Tibial artery (tissue), 4 donors: ENCODE measurements around the gene ATP6V1C2.

Source experiments
- DNase-seq, 2 donors: peaks; one replicate each; pipeline ENCODE4 v3.0.0-alpha.2; 2019
- H3K27ac ChIP-seq, 2 donors: fragments of 200-600 bp; sonication (generic) in 1 of 2; 1 replicate in 1 of 2; 2 replicates in 1 of 2; pipeline ENCODE4 v1.5.1; 2018 to 2019; ENCODE audit warnings: mild to moderate bottlenecking in 1 of 2
- H3K27me3 ChIP-seq, 2 donors: fragments of 200-600 bp; sonication (generic) in 1 of 2; one replicate each; pipeline versions ENCODE4 v1.5.1 to v1.6.0; 2016 to 2019
- H3K36me3 ChIP-seq, 3 donors: fragments of 200-600 bp; sonication (generic) in 2 of 3; one replicate each; pipeline ENCODE4 v1.5.1; 2016 to 2019; ENCODE audit warnings: mild to moderate bottlenecking in 2 of 3
- H3K4me1 ChIP-seq, 4 donors: fragments of 200-600 bp; sonication (generic) in 2 of 4; 1 replicate in 3 of 4; 2 replicates in 1 of 4; pipeline ENCODE4 v1.5.1; 2016 to 2019
- H3K4me3 ChIP-seq, 2 donors: fragments of 200-600 bp; sonication (generic) in 1 of 2; 1 replicate in 1 of 2; 2 replicates in 1 of 2; pipeline ENCODE4 v1.5.1; 2018 to 2019; ENCODE audit warnings: mild to moderate bottlenecking in 2 of 2
- H3K9me3 ChIP-seq, 3 donors: fragments of 200-600 bp; sonication (generic) in 1 of 3; one replicate each; pipeline ENCODE4 v1.5.1; 2016 to 2019
- intact Hi-C: fragments of 100-400 bp; cut with DNase I; formaldehyde crosslinking; loops from one replicate; pipeline ENCODE4 v1.15.0; 2023; ENCODE audit warnings: low total_unique reads
- TF ChIP-seq, protein P1 (sequence below), 2 experiments: fragments of 200-600 bp in 1 of 2; fragments of 450-650 bp in 1 of 2; IDR thresholded peaks; one replicate each; pipeline ENCODE4 v1.5.1; 2017 to 2019; ENCODE audit warnings: antibody characterized with exemption in 2 of 2, mild to moderate bottlenecking in 1 of 2, moderate library complexity in 1 of 2

Gene ATP6V1C2

DNA sequence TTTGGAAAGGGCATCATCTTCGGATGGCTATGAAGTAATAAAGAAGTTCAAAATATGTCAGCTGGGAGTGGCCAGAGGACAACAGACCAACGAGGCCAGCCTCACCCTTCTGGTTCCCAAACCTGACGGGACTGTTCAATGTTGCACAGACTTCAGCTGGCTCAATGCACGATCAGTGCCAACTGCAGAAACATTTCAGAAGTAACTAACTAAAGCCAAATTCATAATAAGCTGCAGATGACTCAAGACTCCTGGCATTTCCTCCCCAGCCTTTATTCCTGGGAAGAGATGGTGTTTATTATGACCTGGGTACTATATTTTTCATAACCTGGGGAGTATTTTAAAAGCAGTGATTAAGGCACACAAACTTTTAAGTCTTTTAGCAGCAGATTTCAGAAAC is 3.8 kb upstream of the ATP6V1C2 start:
- peaks cover 0 to 34% (median 26%) of the 10 kb centered on the region in 4 donors for H3K4me1 ChIP-seq
- H3K27me3 ChIP-seq, result peaks cover 0 to 15% of the 10 kb centered on the region in 2 donors
- no peaks in the 10 kb centered on the region for H3K36me3 ChIP-seq
- H3K9me3 ChIP-seq, result no peaks in the 10 kb centered on the region
- peak overlapping the region; percentile 36 to 42 for H3K27ac ChIP-seq
- no peak overlapping the region for H3K4me3 ChIP-seq
- intact Hi-C loops, result no loop called here
- DNase-seq, result no peak
- TF ChIP-seq, protein P1, sequence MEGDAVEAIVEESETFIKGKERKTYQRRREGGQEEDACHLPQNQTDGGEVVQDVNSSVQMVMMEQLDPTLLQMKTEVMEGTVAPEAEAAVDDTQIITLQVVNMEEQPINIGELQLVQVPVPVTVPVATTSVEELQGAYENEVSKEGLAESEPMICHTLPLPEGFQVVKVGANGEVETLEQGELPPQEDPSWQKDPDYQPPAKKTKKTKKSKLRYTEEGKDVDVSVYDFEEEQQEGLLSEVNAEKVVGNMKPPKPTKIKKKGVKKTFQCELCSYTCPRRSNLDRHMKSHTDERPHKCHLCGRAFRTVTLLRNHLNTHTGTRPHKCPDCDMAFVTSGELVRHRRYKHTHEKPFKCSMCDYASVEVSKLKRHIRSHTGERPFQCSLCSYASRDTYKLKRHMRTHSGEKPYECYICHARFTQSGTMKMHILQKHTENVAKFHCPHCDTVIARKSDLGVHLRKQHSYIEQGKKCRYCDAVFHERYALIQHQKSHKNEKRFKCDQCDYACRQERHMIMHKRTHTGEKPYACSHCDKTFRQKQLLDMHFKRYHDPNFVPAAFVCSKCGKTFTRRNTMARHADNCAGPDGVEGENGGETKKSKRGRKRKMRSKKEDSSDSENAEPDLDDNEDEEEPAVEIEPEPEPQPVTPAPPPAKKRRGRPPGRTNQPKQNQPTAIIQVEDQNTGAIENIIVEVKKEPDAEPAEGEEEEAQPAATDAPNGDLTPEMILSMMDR (IDR thresholded peaks at IDR 0.05), result no peak

DNA sequence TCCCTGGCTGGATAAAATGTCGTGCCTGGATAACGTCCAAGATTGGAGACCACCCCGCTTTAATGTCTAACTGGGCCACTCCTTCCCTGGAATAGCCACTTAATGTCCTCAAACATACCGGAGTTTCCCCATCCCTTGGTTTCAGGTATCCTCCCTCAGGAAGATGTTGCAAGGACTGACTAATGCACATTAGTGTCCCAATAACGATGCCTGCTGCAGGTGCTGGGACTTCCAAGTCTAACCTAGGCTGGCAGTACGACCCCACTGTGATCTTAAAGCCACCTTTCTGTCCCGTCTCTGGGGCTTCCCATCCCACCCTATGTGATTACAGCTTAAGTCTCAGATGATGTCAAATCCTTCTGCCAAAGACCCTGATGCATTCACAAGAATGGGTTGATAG is 1.1 kb upstream of the ATP6V1C2 start:
- H3K27ac ChIP-seq, result no peak overlapping the region
- no peak overlapping the region for H3K4me3 ChIP-seq
- H3K4me1 ChIP-seq, result peaks cover 0 to 34% (median 27%) of the 10 kb centered on the region in 4 donors
- peaks cover 0 to 36% of the 10 kb centered on the region in 2 donors for H3K27me3 ChIP-seq
- intact Hi-C loops, result no loop called here
- no peaks in the 10 kb centered on the region for H3K9me3 ChIP-seq
- no peaks in the 10 kb centered on the region for H3K36me3 ChIP-seq
- TF ChIP-seq, protein P1 (IDR thresholded peaks at IDR 0.05), result no peak
- DNase-seq, result no peak

DNA sequence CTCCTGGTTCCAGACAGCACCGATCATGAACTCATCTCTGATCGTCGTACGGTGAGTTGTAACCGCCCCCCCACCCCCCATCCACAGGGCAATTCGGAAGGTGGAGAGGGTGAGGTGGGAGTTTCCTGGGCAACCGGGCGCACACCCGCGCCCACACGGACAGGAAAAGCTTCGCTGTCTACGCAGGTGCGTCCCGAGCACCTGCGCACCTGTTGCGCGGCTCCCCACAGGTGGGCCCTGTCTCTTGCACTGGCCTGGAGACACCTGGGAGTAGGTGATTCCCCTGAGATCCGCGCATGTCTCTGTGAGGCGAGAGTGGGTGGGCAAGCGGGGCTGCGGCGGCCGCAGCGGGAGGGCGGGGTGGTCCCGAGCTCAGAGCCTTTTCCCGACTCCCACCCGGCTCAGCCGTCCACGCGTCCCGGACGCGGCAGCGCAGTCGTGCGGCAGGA is 459 bp upstream of the ATP6V1C2 start:
- H3K36me3 ChIP-seq, result no peaks in the 10 kb centered on the region
- H3K9me3 ChIP-seq, result no peaks in the 10 kb centered on the region
- peak overlapping the region; percentile 53 to 61 for H3K4me3 ChIP-seq
- peaks cover 0 to 34% (median 27%) of the 10 kb centered on the region in 4 donors for H3K4me1 ChIP-seq
- no peak for DNase-seq
- TF ChIP-seq, protein P1 (IDR thresholded peaks at IDR 0.05), result no peak
- intact Hi-C loops, result no loop called here
- H3K27me3 ChIP-seq, result peaks cover 0 to 42% of the 10 kb centered on the region in 2 donors
- no peak overlapping the region for H3K27ac ChIP-seq

DNA sequence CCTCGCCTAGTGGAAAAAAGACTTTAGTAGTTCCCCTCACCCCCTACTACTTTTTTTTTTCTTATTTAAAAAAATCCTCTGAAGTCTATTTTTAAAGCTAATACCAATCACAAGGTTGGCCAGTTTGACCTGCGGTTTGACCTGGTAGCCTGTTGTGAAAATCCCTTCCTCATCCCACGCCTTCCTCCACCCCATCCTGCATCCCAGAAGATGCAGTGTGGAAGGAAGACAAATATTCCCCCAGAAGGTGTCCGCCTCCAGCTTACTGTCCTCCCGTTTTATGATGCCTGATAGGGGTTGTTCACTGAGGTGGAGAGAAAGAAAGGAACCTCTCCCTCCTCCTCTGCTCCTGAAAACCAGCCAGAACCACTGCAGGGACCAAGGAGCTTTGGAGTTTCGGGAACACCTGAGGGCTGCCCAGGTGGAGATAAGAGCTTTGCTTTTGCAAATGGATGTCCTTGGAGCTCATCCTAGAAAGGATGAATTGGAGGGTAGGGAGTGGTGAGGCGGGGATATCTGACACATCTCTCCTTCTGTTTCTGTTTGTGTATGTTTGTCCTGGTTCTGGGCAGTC is 909 bp downstream of the ATP6V1C2 start:
- DNase-seq, result no peak
- Histone ChIP-seq H3K4me1 (peaks cover 0 to 29% (median 24%) of the 10 kb centered on the region in 4 donors), H3K27me3 (peaks cover 0 to 55% of the 10 kb centered on the region in 2 donors), H3K27ac (no peak overlapping the region), H3K9me3 (no peaks in the 10 kb centered on the region), H3K36me3 (no peaks in the 10 kb centered on the region), H3K4me3 (peak overlapping the region; percentile 53 to 61)
- TF ChIP-seq, protein P1 (IDR thresholded peaks at IDR 0.05), result no peak
- intact Hi-C loops, result no loop called here

DNA sequence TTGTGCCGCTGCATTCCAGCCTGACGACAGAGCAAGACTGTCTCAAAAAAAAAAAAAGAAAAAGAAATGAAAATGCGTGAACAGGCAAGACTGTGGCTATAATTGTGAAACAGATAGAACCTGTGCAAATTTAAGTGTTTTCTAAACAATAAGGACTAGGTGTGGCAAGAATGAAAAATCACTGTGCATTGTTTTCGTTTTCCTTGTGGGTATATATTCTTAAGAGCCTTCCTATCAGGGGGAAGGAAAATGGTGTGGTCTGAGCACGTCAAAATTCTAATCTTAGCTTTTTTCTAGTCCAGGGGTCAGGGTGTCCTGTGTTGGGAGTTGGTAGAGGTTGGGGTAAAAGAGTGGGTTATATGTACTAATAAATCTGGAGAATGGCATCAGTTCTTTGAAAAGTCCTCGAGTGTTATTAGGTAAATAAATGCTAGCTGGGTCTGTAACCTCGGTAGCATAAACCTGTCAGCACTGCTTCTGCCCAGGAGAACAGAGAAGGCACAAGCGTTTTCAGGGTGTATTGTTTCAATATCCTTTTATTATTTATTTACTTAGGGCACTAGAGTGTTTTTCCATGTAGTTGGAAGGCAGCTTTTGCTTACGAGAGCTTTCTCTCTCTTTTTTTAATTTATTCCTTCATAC is 11.6 kb downstream of the ATP6V1C2 start:
- H3K27me3 ChIP-seq, result no peaks in the 10 kb centered on the region
- no peaks in the 10 kb centered on the region for H3K9me3 ChIP-seq
- no peak overlapping the region for H3K4me3 ChIP-seq
- DNase-seq, result no peak
- intact Hi-C loops, result no loop called here
- TF ChIP-seq, protein P1 (IDR thresholded peaks at IDR 0.05), result no peak
- H3K36me3 ChIP-seq, result no peaks in the 10 kb centered on the region
- no peaks in the 10 kb centered on the region for H3K4me1 ChIP-seq
- H3K27ac ChIP-seq, result no peak overlapping the region
